Retina (tissue), 1 donor: ENCODE measurements around the gene SCAMP2.

Source experiments
- DNase-seq: peaks from one replicate; pipeline ENCODE4 v3.0.0-alpha.2; 2016

The SCAMP2 gene

GRCh38 chr15:74837482-74838136, 35.6 kb downstream of the SCAMP2 start:
- DNase-seq = no peak

- no peak for DNase-seq
Measured at GRCh38 chr15:74836846-74837245, 36.3 kb downstream of the SCAMP2 start.

GRCh38 chr15:74835312-74835823, 37.8 kb downstream of the SCAMP2 start:
- no peak for DNase-seq

- peak; percentile 60 for DNase-seq
Measured at GRCh38 chr15:74833376-74834107, 39.6 kb downstream of the SCAMP2 start.

GRCh38 chr15:74832826-74833225, 40.3 kb downstream of the SCAMP2 start:
- no peak for DNase-seq

DNA sequence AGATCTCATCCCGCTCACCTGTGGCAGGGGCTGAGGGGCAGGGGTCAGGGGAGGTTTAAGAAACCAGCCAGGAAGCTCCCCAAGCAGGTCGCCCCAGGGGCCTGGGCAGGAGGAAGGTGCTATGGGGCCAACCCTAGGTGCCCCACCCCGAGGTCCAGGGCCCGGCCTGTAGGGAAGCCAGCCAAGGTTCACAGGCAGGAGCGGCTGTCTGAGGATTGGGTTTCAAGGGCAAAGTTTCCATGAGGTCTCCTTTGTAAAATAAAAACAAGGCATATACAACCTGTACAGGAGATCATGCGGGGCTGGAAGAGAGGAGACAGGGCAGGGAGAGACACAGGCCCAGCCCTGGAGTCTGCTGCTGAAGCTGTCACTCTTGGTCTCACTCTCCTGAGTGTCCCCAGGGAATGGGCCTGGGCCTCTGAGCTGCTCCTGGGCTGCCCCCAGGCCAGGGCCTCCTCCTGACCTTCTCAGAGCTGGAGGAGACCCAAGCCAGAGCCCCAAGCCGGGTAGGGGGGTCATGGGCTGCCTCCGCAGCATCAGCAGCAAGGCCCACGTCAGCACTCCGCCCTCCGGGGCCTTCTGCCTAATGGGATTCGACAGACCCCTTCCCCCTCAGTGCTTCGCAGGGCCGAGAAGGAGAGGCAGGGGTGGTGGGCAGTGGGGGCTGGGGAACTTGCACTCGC, 41.2 kb downstream of the SCAMP2 start:
- DNase-seq = peak; percentile 88

- DNase-seq = no peak
Measured at GRCh38 chr15:74830868-74831267, 42.3 kb downstream of the SCAMP2 start.

- DNase-seq = no peak
Measured at GRCh38 chr15:74829991-74830390, 43.2 kb downstream of the SCAMP2 start.

DNA sequence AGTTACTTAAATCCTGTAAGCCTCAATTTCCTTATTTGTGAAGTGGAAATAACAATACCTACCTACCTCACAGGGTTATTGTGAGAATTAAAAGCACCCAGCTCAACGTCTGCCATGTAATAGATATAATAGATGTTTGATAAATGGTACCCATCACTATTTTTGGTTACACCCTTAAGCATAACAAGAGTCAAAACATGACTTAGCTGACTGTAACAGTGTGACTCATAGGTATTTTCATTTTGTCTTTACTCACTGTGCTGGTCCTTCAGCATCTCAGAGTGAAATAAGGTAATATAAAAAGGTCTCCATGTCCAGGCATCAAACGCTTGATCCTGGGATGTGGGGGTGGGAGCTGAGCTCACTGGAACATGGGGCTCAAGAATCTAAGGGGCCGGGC, 43.7 kb downstream of the SCAMP2 start:
- no peak for DNase-seq

DNA sequence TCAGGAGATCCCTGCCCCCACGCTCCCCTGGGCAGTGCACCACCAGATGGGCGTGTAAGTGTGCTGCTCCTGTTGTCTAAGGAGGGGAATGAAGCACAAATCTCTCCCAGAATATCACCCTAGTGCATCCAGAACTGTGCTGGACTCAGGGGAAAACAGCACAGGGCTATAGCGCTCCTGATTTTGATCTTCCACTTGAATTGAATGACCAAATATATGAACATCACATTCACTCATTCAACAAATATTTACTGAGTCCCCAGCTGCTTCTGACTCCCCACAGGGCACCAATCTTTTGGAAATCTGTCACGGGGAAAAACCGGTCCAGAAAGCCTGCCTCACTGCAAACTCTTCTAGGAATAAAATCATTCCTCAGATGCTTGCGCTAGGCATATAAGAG, 44.3 kb downstream of the SCAMP2 start:
- no peak for DNase-seq

- DNase-seq = peak; percentile 12
Measured at GRCh38 chr15:74827614-74828013, 45.6 kb downstream of the SCAMP2 start.

- peak; percentile 33 for DNase-seq
Measured at GRCh38 chr15:74826921-74827320, 46.2 kb downstream of the SCAMP2 start.

DNA sequence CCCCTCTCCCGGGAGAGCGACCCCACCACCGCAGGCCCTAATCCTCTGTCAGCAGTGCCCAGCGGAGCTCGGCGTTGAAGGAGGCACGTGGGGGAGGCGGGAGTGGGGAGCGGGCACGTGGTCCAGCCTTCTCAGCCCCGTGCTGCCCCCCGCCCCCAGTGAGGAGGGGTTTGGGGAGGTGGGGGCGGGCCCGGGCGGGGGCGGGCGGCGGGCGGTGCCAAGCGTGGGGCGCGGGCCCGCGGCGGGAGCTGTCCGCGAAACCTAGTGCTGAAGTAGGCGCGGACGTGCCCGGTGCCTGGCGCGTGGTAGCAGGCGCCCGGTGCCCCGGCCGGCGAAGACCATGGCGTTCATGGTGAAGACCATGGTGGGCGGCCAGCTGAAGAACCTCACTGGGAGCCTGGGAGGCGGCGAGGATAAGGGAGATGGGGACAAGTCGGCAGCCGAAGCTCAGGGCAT, 46.8 kb downstream of the SCAMP2 start, which contains the start of gene CPLX3:
TSS of gene CPLX3 (plus strand) at position 264 of the 456 bp plus-strand sequence. CDS start at position 341, 77 bp downstream.
- DNase-seq = peak; percentile 63

- DNase-seq = peak; percentile 32
Measured at GRCh38 chr15:74825866-74826265, 47.3 kb downstream of the SCAMP2 start.

DNA sequence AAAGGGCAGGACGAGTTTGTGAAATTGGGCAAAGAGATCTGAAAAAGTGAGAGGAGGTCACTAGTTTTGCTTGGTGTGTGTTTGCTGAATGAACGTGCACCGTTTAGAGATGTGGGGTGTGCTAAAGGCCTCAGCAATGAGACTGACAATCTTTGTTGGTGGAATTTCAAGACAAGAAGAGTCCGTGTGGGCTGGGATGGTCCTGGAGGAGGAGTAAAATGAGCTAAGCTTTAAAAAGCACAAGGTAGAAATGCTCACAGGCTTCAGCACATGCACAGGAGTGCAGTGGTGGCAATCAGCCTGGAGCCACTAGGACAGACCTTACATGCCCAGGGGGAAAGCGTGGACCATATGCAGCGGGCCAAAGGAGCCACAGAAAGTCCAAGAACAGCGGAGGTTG, 48.2 kb downstream of the SCAMP2 start:
- no peak for DNase-seq

GRCh38 chr15:74823324-74823723, 49.8 kb downstream of the SCAMP2 start:
- DNase-seq = no peak

- no peak for DNase-seq
Measured at GRCh38 chr15:74822233-74822632, 50.9 kb downstream of the SCAMP2 start.

- peak; percentile 43 for DNase-seq
Measured at GRCh38 chr15:74821790-74822158, 51.4 kb downstream of the SCAMP2 start.

- DNase-seq = peak; percentile 75
Measured at GRCh38 chr15:74821091-74821789, 51.9 kb downstream of the SCAMP2 start.

GRCh38 chr15:74820056-74820455, 53.1 kb downstream of the SCAMP2 start:
- no peak for DNase-seq

GRCh38 chr15:74817370-74817737, 55.8 kb downstream of the SCAMP2 start:
- DNase-seq = peak; percentile 56

DNA sequence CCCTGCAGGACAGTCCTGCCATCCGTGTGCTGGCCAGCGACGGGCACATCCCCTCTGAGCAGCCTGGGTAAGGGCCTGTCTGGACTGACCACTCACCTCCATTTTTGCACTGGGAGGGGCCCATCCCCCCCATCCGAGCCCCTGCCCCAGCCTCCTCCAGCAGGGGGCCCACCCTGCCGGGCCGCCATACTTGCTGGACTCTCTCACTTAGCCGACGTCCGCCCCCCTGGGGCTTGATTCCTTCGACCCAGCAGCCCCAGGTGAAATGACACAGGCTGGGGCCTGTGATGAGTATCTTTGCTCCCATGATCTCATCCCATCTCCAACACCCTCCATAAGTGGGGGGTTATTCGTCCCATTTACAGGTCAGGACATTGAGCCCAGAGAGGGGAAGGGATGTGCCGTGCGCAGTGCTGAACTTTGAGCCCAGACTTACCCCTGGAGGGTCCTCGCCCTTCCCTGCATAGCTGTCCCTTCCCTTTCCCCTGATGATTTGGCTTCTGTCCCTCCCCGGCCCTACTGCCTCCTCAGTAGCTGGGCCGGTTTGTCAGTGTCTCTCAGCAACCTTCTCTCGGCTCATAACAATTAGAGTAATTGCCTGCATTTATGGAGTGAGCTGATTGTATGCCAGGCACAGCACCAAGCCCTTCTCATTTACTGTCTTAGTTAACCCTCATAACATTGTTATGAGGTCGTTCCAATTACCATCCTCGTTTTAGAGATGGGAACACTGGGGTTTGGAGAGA, 56.4 kb downstream of the SCAMP2 start:
- DNase-seq = peak; percentile 50
